Activated CD8-positive, alpha-beta T cell treated with anti-CD3 and anti-CD28 coated beads, Interleukin-2, amount 10 ng/mL, durations not matched to agents 7 days and 5 days (primary cell): ENCODE results near the gene ACTL10. TPM values are rescaled to one million over a fixed set of nuclear protein-coding genes. Genes with fewer than 3 reads are reported as not detected.
A peak's percentile ranks its signal among the peaks of the same experiment; 100 is the strongest.
"Not testable (repeated sequence)": the region's sequence is repeated elsewhere in the genome, so short reads cannot be mapped to it uniquely, and the experiment has no call there.

ENCODE experiments used
- ATAC-seq: fragments of 150-1000 bp; cut with Tn5 transposase; one replicate; pipeline ENCODE4 v1.10.0; 2021; ENCODE audit warnings: moderate library complexity
- CTCF ChIA-PET: fragments of 350-600 bp; sonication (Branson Sonifier 250); formaldehyde crosslinking; loops from one replicate; lab custom pipeline; 2021; ENCODE audit warnings: antibody characterized with exemption; lab: Charles Lee
- POLR2A ChIA-PET: fragments of 350-600 bp; sonication (Branson Sonifier 250); formaldehyde crosslinking; loops from one replicate; lab custom pipeline; 2021; ENCODE audit warnings: antibody characterized with exemption; lab: Charles Lee
- DNase-seq: peaks from one replicate; pipeline ENCODE4 v3.0.0-alpha.2; 2020
- H3K27ac Mint-ChIP-seq: one replicate; pipeline ENCODE4 v1.8.0; 2021; ENCODE audit warnings: mild to moderate bottlenecking, mixed read lengths
- H3K27me3 Mint-ChIP-seq: one replicate; pipeline ENCODE4 v1.8.0; 2021; ENCODE audit warnings: low read depth, mixed read lengths
- H3K36me3 Mint-ChIP-seq: one replicate; pipeline ENCODE4 v1.8.0; 2021; ENCODE audit warnings: low read depth, mixed read lengths
- H3K4me1 Mint-ChIP-seq: one replicate; pipeline ENCODE4 v1.8.0; 2021; ENCODE audit warnings: low read depth, mixed read lengths
- H3K4me3 Mint-ChIP-seq: one replicate; pipeline ENCODE4 v1.8.0; 2021; ENCODE audit warnings: mild to moderate bottlenecking, mixed read lengths
- H3K9me3 Mint-ChIP-seq: one replicate; pipeline ENCODE4 v1.8.0; 2022; ENCODE audit warnings: mixed read lengths; ENCODE audit not compliant: insufficient read depth
- total RNA-seq, 2 experiments: library from RNA; stranded (reverse); gene quantifications; one replicate each; pipeline ENCODE4 v1.2.3, GENCODE V29; 2021

The ACTL10 gene
- total RNA-seq, 2 experiments from 2014 or later, result 2.9 to 3.2 TPM

DNA sequence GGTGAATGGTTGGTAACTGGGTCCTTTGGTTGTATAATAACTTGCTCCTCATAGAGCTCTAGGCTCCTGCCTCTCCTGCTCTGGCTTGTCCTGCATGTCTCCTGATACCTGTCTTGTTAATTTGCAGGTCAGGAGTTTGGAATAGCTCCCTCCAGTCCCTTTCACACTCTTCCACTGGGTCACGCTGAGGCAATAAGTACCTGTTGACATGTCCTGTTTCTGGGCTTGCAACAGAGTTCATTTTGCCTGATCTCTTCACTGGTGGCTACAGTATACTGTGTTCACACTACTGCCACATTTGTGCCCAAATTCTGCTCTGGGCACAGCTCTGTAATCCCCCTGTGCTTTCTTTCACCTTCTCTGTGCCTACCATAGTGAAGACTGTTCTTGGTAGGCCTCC, 30.0 kb upstream of the ACTL10 start:
- H3K27ac Mint-ChIP-seq, result no peak overlapping the region

DNA sequence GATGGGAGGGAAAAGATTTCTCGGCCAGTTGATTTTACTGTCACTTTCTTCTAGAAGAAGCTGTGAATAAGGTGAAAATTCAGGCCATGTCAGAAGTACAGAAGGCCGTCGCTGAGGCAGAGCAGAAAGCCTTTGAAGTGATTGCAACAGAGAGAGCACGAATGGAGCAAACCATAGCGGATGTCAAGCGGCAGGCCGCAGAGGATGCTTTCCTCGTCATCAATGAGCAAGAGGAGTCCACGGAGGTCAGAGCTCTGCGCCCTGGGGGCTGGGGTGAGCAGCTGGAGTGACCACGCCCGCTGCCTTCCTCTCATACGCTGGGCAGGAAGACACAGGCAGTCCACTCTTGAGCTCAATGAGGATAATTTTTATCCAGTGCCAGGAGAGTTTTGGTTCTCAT, 26.5 kb upstream of the ACTL10 start:
- ATAC-seq, result no peak
- Mint-ChIP-seq H3K4me3 (no peak overlapping the region), H3K27ac (no peak overlapping the region), H3K27me3 (no peaks in the 10 kb centered on the region), H3K4me1 (no peaks in the 10 kb centered on the region), H3K36me3 (peaks cover 21% of the 10 kb centered on the region), H3K9me3 (no peaks in the 10 kb centered on the region)
- ChIA-PET POLR2A (interaction anchor here (0.7 kb wide), 1 partner anchor 11 kb away, joined by 3 read pairs; no protein-coding TSS in a partner anchor), CTCF (interaction anchor here (1.1 to 1.2 kb wide), 2 partner anchors 12 to 13 kb away, joined by 3 read pairs; no protein-coding TSS in a partner anchor)
- no peak for DNase-seq

More for the DNA sequence above, 30.0 kb upstream of the ACTL10 start:
- Mint-ChIP-seq H3K4me1 (peaks cover 5% of the 10 kb centered on the region), H3K4me3 (no peak overlapping the region), H3K27me3 (no peaks in the 10 kb centered on the region), H3K36me3 (peaks cover 18% of the 10 kb centered on the region), H3K9me3 (no peaks in the 10 kb centered on the region)
- ATAC-seq, result no peak
- DNase-seq, result no peak
- CTCF ChIA-PET, result no interaction called here
- POLR2A ChIA-PET, result no interaction called here

DNA sequence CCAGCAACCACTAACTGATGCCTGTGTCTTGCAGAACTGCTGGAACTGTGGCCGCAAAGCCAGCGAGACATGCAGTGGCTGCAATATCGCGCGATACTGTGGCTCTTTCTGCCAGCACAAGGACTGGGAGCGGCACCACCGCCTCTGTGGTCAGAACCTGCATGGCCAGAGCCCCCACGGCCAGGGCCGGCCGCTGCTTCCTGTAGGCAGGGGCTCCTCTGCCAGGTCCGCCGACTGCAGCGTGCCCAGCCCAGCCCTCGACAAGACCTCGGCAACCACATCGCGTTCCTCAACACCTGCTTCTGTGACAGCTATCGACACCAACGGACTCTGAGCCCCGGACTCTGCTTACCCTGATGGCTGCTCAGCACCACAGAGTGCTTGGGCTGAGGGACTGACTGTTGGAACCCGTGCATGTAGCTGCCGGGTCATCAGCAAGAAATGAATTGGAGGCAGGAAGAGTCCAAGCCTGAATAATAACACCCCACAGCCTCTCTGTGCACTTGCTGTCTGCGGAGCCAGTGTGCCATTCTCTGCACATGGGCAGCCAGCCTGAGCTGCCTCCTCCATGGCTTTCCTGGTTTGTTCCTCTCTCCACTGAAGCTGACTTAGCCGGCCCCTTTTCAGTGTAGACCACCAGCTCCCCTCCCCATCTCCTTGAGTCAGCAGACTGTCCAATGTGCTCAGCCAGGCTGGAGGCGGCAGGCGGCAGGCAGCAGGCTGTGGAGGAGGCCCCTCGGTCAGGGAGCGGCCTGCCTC, 22.3 kb upstream of the ACTL10 start:
- peaks cover 14% of the 10 kb centered on the region for H3K4me1 Mint-ChIP-seq
- H3K36me3 Mint-ChIP-seq, result peaks cover 25% of the 10 kb centered on the region
- H3K27me3 Mint-ChIP-seq, result no peaks in the 10 kb centered on the region
- H3K4me3 Mint-ChIP-seq, result no peak overlapping the region
- no peak overlapping the region for H3K27ac Mint-ChIP-seq
- no peak for ATAC-seq
- no peak for DNase-seq
- CTCF ChIA-PET, result no interaction called here
- H3K9me3 Mint-ChIP-seq, result no peaks in the 10 kb centered on the region
- POLR2A ChIA-PET, result no interaction called here

DNA sequence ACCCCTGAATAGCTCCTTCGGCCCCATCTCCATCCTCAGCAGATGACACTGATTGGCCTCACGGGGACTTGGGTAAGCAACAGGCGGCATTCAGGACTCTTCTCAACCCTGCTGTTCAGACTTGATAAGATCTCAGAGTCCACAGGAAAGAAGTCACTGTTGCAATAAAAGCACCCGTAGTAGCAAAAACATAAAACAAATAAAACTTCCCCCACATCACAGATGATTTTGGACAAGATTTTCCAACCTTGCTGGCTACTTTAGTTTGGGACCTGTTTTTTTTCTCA, 21.7 kb upstream of the ACTL10 start:
- ATAC-seq, result no peak
- Mint-ChIP-seq H3K4me3 (no peak overlapping the region), H3K4me1 (peaks cover 15% of the 10 kb centered on the region), H3K36me3 (peaks cover 22% of the 10 kb centered on the region), H3K27ac (no peak overlapping the region), H3K27me3 (no peaks in the 10 kb centered on the region), H3K9me3 (no peaks in the 10 kb centered on the region)
- POLR2A ChIA-PET, result no interaction called here
- no peak for DNase-seq
- CTCF ChIA-PET, result no interaction called here

DNA sequence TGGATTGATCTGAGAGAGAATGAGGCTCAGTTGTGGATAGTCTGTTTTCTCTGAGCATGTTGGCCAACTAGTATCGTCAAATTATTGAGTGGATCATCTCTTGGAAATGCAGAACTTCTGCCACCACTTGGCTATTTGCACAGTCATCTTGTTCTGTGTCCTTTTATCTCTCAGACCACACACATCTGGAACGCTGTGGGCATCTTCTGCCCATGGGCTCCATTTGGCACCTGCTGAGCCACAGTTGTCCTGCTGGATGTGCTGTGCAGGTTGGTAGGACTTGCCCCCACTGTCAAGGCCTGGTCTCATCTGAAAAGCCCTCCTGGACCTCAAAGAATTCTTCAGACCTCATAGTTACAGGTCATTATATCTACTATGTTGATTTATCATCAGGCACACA, 21.3 kb upstream of the ACTL10 start:
- no peaks in the 10 kb centered on the region for H3K9me3 Mint-ChIP-seq
- ATAC-seq (no peak), DNase-seq (no peak)
- H3K4me1 Mint-ChIP-seq, result peaks cover 15% of the 10 kb centered on the region
- ChIA-PET POLR2A (no interaction called here), CTCF (no interaction called here)
- H3K27ac Mint-ChIP-seq, result no peak overlapping the region
- peaks cover 19% of the 10 kb centered on the region for H3K36me3 Mint-ChIP-seq
- H3K27me3 Mint-ChIP-seq, result no peaks in the 10 kb centered on the region
- H3K4me3 Mint-ChIP-seq, result no peak overlapping the region

DNA sequence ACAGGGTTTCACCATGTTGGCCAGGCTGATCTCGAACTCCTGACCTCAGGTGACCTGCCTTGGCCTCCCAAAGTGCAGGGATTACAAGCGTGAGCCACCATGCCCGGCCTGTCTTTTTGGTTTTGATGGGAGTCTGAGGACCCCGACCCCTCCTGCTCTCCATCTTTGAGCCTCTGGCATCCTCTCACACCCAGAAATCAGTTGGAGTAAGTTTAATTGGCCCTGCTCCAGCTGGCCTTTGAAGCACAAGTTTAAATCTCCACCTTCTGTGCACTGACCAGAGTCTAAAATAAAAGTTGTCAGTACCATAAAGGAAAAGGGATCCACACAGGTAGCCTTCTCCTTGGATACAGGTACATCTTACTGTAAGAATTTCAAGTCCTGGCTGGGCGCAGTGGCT, 20.6 kb upstream of the ACTL10 start:
- CTCF ChIA-PET, result no interaction called here
- POLR2A ChIA-PET, result no interaction called here
- Mint-ChIP-seq H3K36me3 (peaks cover 16% of the 10 kb centered on the region), H3K4me3 (no peak overlapping the region), H3K4me1 (peaks cover 15% of the 10 kb centered on the region), H3K9me3 (no peaks in the 10 kb centered on the region), H3K27ac (no peak overlapping the region), H3K27me3 (no peaks in the 10 kb centered on the region)
- DNase-seq (no peak), ATAC-seq (no peak)

DNA sequence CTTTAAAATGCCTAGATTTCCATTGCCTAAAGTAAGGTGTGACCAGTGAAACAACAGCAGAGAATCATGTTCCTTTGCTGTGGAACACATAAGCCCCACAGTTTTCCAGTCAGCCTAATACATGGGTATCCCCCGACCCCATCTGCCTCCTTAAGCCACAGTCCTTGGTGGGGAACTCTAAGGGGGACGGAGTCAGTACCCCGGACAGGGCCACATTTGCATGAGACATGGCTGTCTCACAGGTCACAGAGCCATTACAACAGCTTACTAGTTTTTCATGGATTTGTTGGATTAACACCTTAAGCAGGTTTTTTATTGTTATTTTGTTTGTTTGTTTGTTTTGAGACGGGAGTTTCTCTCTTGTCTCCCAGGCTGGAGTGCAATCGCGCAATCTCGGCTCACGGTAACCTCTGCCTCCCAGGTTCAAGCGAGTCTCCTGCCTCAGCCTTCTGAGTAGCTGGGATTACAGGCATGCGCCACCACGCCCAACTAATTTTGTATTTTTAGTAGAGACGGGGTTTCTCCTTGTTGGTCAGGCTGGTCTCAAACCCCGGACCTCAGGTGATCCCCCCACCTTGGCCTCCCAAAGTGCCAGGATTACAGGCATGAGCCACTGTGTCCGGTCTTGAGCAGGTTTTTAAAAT, 19.7 kb upstream of the ACTL10 start:
- ATAC-seq, CTCF ChIA-PET, H3K9me3 Mint-ChIP-seq, H3K27me3 Mint-ChIP-seq, POLR2A ChIA-PET, DNase-seq, H3K27ac Mint-ChIP-seq, H3K4me3 Mint-ChIP-seq: not testable (repeated sequence)
- peaks cover 15% of the 10 kb centered on the region for H3K4me1 Mint-ChIP-seq
- peaks cover 16% of the 10 kb centered on the region for H3K36me3 Mint-ChIP-seq

DNA sequence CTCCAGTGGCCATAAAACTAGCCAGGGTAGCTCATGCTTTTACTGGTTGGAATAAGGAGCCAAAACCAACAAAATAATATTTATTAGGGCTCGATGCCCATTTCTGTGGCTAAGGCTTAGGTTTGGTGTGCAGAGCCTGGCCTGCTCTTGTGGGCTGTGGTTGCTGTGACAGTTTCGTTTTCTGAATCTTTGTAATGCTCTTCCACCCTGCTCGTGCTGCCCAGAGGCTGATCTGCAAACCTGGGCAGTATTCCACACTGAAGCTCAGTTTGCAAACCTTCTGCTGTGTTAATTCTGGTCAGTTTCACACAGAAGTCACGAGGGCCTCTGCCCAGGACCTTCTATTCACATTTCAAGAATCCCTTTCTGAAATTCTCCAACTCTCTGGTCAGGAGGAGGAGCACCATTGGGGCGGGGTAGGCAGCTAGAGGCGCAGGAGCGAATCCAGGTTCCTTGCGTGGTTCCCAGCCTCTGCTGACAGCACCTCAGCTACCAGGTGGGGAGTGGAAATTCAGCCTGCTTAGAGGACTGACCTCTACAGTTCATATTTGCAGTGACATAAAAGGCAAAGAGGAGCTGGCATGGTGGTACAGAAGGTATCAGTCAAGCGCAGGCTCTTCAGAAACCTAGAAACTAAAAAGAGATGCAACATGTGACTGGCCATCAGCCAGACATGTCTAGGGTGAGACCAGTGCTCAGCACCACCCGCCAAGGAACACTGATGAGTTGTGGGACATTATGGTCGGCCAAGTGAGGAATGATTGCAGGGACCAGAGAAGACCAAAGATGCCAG, 18.9 kb upstream of the ACTL10 start:
- ChIA-PET POLR2A (no interaction called here), CTCF (interaction anchor here (1.1 to 1.7 kb wide), 2 partner anchors 19 to 52 kb away, joined by 5 to 6 read pairs; partner anchors contain the start of gene ACTL10)
- Mint-ChIP-seq H3K27ac (peak overlapping the region; percentile 23), H3K4me1 (peaks cover 15% of the 10 kb centered on the region), H3K27me3 (no peaks in the 10 kb centered on the region), H3K4me3 (no peak overlapping the region), H3K36me3 (peaks cover 16% of the 10 kb centered on the region), H3K9me3 (no peaks in the 10 kb centered on the region)
- DNase-seq (peak; percentile 34), ATAC-seq (peak; percentile 48)

DNA sequence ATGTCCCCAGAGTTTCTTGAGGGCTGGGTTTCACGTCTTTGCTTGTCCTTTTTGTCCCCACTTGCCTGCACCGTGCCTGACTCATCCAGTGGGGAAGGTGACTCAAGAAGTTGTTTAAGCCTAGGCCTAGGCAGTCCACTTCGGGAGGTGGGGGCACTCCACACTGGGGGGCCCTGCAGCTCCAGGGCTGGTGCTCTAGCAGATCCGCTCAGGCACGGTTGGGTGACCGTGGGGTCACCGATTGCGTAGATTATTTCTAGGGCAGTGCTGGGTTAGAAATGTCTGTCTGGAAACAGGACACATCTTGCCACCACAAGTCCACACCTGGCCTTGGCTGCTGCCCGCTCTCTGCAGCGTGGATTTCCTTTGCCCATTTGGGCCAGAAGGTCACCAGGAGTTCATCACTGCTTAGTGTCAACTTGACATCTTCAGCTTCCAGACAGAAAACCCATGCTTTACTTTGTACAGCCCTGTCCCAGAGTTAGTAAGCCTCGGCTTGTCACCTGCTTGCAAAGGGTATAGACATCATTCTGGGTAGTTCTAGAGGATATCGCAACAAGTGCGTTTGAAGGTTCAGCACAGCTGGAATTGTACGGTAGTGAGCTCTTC, 18.2 kb upstream of the ACTL10 start:
- Mint-ChIP-seq H3K4me1 (peaks cover 15% of the 10 kb centered on the region), H3K27ac (no peak overlapping the region), H3K36me3 (peaks cover 16% of the 10 kb centered on the region), H3K27me3 (no peaks in the 10 kb centered on the region), H3K4me3 (no peak overlapping the region), H3K9me3 (no peaks in the 10 kb centered on the region)
- DNase-seq (no peak), ATAC-seq (no peak)
- CTCF ChIA-PET, result interaction anchor here (1.1 to 1.7 kb wide), 4 partner anchors 18 to 191 kb away, joined by 3 to 6 read pairs (median 6); partner anchors contain the start of gene ACTL10
- POLR2A ChIA-PET, result no interaction called here

DNA sequence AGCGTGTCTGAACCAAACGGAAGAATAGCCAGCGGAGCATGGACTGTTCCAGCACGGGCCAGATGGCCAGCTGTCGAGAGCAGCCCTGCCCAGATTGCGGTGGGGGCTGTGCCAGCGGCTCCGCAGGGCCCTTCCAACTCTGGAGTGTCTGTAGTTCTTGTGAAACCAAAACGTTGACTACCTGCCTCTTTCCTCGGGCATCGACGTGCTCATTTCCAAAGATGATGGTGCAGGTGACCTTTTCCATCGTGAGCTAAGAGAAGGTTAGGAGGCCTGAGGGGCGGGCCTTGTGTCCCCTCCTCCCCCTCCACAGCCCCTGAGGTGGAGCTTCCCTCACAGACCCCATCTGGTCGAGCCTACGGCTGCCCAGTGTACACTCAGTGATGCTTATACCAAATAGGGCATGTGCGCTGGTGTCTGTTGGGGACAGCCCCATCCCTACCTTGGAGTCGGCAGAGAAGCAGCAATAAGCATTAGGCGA, 17.5 kb upstream of the ACTL10 start:
- Mint-ChIP-seq H3K9me3 (no peaks in the 10 kb centered on the region), H3K4me1 (peaks cover 15% of the 10 kb centered on the region), H3K4me3 (no peak overlapping the region), H3K27ac (no peak overlapping the region), H3K27me3 (no peaks in the 10 kb centered on the region), H3K36me3 (peaks cover 16% of the 10 kb centered on the region)
- CTCF ChIA-PET, result interaction anchor here (1.1 to 1.9 kb wide), 5 partner anchors 14 to 192 kb away, joined by 3 to 6 read pairs (median 6); partner anchors contain the start of genes ACTL10 and C20orf144
- DNase-seq (no peak), ATAC-seq (no peak)
- POLR2A ChIA-PET, result no interaction called here

DNA sequence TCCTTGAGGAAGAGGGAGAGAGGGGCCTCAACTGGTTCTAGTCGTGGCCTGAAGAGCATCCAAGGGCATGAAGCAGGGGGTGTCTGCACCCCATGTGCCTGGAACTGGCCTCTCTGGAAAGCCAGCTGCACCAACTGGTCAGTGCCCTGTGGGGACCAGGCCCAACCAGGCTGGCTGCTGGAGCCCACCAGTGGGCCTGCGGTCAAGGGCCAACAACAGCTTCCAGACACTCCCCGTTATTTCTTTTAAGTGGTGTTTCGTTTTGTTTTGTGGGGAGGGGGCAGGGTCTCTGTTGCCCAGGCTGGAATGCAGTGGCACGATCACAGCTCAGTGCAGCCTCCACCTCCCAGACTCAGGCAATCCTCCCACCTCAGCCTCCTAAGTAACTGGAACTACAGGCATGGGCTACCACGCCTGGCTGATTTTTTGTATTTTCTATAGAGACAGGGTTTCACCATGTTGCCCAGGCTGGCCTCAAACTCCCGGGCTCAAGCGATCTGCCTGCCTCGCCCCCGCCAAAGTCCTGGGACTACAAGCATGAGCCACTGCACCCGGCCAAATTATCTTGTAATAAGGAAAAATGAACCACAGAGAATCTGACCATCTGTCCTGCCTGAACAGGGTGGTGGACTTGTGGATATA, 16.5 kb upstream of the ACTL10 start:
- ATAC-seq (no peak), DNase-seq (no peak)
- POLR2A ChIA-PET, result interaction anchor here (0.9 kb wide), 1 partner anchor 13 kb away, joined by 3 read pairs; no protein-coding TSS in a partner anchor
- Mint-ChIP-seq H3K4me3 (no peak overlapping the region), H3K27me3 (no peaks in the 10 kb centered on the region), H3K4me1 (peaks cover 15% of the 10 kb centered on the region), H3K27ac (no peak overlapping the region), H3K36me3 (peaks cover 10% of the 10 kb centered on the region), H3K9me3 (no peaks in the 10 kb centered on the region)
- CTCF ChIA-PET, result interaction anchor here (1.9 kb wide), 1 partner anchor 13 kb away, joined by 6 read pairs; the partner anchor contains the start of gene C20orf144
